Measurements from ENCODE around the gene CELSR1. TPM values are rescaled to one million over a fixed set of nuclear protein-coding genes. Genes with fewer than 3 reads are reported as not detected.

The CELSR1 gene
- total and polyA plus RNA-seq, 2 donors (not counting 1 experiment from before 2014, with no cell fraction given) = 30.2 to 34.8 TPM

- Mint-ChIP-seq H3K4me3 (no peak overlapping the region), H3K27ac (no peak overlapping the region), H3K9me3 (ENCODE audit: insufficient read depth) (no peaks in the 10 kb centered on the region), H3K4me1 (no peaks in the 10 kb centered on the region), H3K27me3 (no peaks in the 10 kb centered on the region)
- DNase-seq (no peak), ATAC-seq (ENCODE audit: low read depth) (no peak)
- Histone ChIP-seq H3K27ac (ENCODE audit: low read length in 2 of 2) (no peak overlapping the region), H3K27me3 (replicated peaks in 1 of 4; ENCODE audit: control extremely low read depth in 1 of 4, control insufficient read depth in 3 of 4, insufficient read depth in 4 of 4, low read length in 3 of 4) (no peaks in the 10 kb centered on the region), H3K9me3 (ENCODE audit: control extremely low read depth in 1 of 3, control insufficient read depth in 2 of 3, insufficient read depth in 1 of 3, low read length in 2 of 3) (no peaks in the 10 kb centered on the region), H3K4me2 (replicated peaks; ENCODE audit: low read depth, low read length, poor library complexity, severe bottlenecking) (no peak overlapping the region), H4K20me1 (ENCODE audit: control insufficient read depth, insufficient read depth, low read length, poor library complexity, severe bottlenecking) (no peaks in the 10 kb centered on the region), H3K4me1 (ENCODE audit: control insufficient read depth in 2 of 2, insufficient read depth in 2 of 2, low read length in 2 of 2) (no peaks in the 10 kb centered on the region), H3K9ac (ENCODE audit: low read length) (no peak overlapping the region), H3K79me2 (ENCODE audit: control insufficient read depth, insufficient read depth, low read length) (no peaks in the 10 kb centered on the region), H3K36me3 (replicated peaks in 1 of 2; ENCODE audit: control extremely low read depth in 1 of 2, control insufficient read depth in 1 of 2, extremely low read depth in 1 of 2, insufficient read depth in 2 of 2, low read length in 1 of 2) (no peaks in the 10 kb centered on the region), H3K4me3 (ENCODE audit: control extremely low read depth in 1 of 5, extremely low read depth in 1 of 5, insufficient read depth in 1 of 5, low read depth in 2 of 5, low read length in 4 of 5) (no peak overlapping the region), H2AFZ (ENCODE audit: insufficient read depth, low read depth, low read length, poor library complexity, severe bottlenecking) (no peak overlapping the region)
- TF ChIP-seq CTCF (IDR thresholded peaks at IDR 0.05) (no peak), EZH2 (IDR thresholded peaks at IDR 0.05; ENCODE audit: borderline replicate concordance, insufficient read depth, low read depth, low read length, poor library complexity, severe bottlenecking) (no peak)
- ChIA-PET POLR2A (no interaction called here), CTCF (no interaction called here)
- WGBS (ENCODE audit: insufficient coverage) = 84% methylated on average over 9 of the region's 9 CpGs
- intact Hi-C loops (cut with micrococcal nuclease) = no loop called here
These were observed 18.0 kb downstream of the CELSR1 start for GRCh38 chr22:46519377-46519776.

DNA sequence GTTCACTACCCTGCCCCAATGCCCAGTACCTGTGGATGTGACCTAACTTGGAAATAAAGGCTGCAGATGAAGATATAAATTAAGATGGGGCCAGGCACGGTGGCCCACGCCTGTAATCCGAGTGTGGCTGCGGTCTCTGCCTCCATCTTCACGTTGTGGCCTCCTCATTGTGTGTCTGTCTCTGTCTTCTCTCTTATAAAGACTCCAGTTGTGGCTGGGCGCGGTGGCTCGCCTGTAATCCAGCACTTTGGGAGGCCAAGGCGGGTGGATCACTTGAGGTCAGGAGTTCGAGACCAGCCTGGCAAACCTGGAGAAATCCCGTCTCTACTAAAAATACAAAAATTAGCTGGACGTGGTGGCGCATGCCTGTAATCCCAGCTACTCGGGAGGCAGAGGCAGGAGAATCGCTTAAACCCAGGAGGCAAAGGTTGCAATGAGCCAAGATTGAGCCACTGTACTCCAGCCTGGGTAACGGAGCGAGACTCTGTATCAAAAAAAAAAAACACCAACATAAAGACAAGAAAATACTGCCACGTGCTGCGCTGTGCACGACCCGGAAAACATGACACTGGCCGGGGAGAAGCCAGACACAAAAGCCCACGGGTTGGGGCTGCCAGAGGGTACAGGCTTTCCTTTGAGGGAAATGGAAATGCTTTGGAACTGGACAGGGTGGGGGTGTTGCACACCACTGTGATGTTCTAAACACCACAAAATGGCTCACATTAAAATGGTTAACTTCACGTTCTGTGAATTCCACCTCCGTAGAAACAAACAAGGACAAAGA is 18.7 kb downstream of the CELSR1 start:
- ChIA-PET POLR2A (no interaction called here), CTCF (no interaction called here)
- TF ChIP-seq EZH2 (IDR thresholded peaks at IDR 0.05; ENCODE audit: borderline replicate concordance, insufficient read depth, low read depth, low read length, poor library complexity, severe bottlenecking) (no peak), CTCF (IDR thresholded peaks at IDR 0.05) (no peak)
- Histone ChIP-seq H2AFZ (ENCODE audit: insufficient read depth, low read depth, low read length, poor library complexity, severe bottlenecking) (no peak overlapping the region), H3K9me3 (ENCODE audit: control extremely low read depth in 1 of 3, control insufficient read depth in 2 of 3, insufficient read depth in 1 of 3, low read length in 2 of 3) (no peaks in the 10 kb centered on the region), H3K27me3 (replicated peaks in 1 of 4; ENCODE audit: control extremely low read depth in 1 of 4, control insufficient read depth in 3 of 4, insufficient read depth in 4 of 4, low read length in 3 of 4) (no peaks in the 10 kb centered on the region), H3K4me1 (ENCODE audit: control insufficient read depth in 2 of 2, insufficient read depth in 2 of 2, low read length in 2 of 2) (no peaks in the 10 kb centered on the region), H3K27ac (ENCODE audit: low read length in 2 of 2) (no peak overlapping the region), H3K4me2 (replicated peaks; ENCODE audit: low read depth, low read length, poor library complexity, severe bottlenecking) (no peak overlapping the region), H4K20me1 (ENCODE audit: control insufficient read depth, insufficient read depth, low read length, poor library complexity, severe bottlenecking) (no peaks in the 10 kb centered on the region), H3K36me3 (replicated peaks in 1 of 2; ENCODE audit: control extremely low read depth in 1 of 2, control insufficient read depth in 1 of 2, extremely low read depth in 1 of 2, insufficient read depth in 2 of 2, low read length in 1 of 2) (no peaks in the 10 kb centered on the region), H3K79me2 (ENCODE audit: control insufficient read depth, insufficient read depth, low read length) (no peaks in the 10 kb centered on the region), H3K9ac (ENCODE audit: low read length) (no peak overlapping the region), H3K4me3 (ENCODE audit: control extremely low read depth in 1 of 5, extremely low read depth in 1 of 5, insufficient read depth in 1 of 5, low read depth in 2 of 5, low read length in 4 of 5) (no peak overlapping the region)
- no peak for DNase-seq
- no peak overlapping the region for H3K4me3 Mint-ChIP-seq
- no peaks in the 10 kb centered on the region for H3K9me3 Mint-ChIP-seq (ENCODE audit: insufficient read depth)
- H3K27me3 Mint-ChIP-seq = no peaks in the 10 kb centered on the region
- 87% methylated on average over 20 of the region's 25 CpGs for WGBS (ENCODE audit: insufficient coverage)
- no peak for ATAC-seq (ENCODE audit: low read depth)
- H3K4me1 Mint-ChIP-seq = no peaks in the 10 kb centered on the region
- no peak overlapping the region for H3K27ac Mint-ChIP-seq
- intact Hi-C loops (cut with micrococcal nuclease) = no loop called here
